NCI-H1694 treated with DMSO at 0.1 percent for 48 hours (cell line): Measurements from ENCODE around the gene COL9A3.
A peak's percentile ranks its signal among the peaks of the same experiment; 100 is the strongest.

Source experiments
- DNase-seq: peaks from one replicate; lab custom pipeline; 2025; lab: John Stamatoyannopoulos, UW

COL9A3 gene

GRCh38 chr20:62823688-62824475 is 7.0 kb downstream of the COL9A3 start:
- DNase-seq, result no peak

GRCh38 chr20:62824476-62825332 is 7.9 kb downstream of the COL9A3 start:
- DNase-seq, result peak; percentile 34

GRCh38 chr20:62825333-62825985 is 8.6 kb downstream of the COL9A3 start:
- no peak for DNase-seq

DNA sequence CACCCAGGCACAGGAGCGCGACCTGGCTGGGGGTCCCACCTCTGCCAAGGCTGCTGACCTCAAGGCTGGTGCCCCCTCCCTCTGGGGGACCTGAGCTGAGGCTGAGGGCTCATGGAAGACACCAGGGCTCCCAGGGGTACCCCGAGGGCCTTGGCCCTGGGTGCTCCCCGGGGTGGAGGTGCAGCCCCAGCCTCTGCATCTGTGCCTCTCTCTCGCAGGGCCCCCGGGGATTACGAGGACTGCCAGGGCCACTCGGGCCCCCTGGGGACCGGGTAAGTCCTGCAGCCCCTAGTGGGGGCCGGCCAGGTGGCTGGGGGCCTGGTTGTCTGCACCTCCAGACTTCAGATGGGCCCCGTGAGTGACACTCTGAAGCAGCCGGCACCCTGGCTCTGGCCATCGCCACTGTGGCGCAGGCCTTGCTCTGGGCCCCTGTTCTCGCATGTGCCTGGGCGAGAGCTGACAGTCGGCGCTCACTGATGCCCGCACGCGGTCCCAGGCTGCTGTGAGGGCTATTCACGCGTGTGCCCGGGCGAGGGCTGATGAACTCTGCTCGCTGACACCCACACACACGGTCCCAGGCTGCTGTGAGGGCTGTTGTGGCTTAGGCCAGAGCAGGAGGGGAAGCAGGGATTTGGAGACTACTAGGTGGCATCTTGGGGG is 9.3 kb downstream of the COL9A3 start:
- no peak for DNase-seq

- no peak for DNase-seq
Measured at GRCh38 chr20:62826646-62827310, 9.9 kb downstream of the COL9A3 start.

DNA sequence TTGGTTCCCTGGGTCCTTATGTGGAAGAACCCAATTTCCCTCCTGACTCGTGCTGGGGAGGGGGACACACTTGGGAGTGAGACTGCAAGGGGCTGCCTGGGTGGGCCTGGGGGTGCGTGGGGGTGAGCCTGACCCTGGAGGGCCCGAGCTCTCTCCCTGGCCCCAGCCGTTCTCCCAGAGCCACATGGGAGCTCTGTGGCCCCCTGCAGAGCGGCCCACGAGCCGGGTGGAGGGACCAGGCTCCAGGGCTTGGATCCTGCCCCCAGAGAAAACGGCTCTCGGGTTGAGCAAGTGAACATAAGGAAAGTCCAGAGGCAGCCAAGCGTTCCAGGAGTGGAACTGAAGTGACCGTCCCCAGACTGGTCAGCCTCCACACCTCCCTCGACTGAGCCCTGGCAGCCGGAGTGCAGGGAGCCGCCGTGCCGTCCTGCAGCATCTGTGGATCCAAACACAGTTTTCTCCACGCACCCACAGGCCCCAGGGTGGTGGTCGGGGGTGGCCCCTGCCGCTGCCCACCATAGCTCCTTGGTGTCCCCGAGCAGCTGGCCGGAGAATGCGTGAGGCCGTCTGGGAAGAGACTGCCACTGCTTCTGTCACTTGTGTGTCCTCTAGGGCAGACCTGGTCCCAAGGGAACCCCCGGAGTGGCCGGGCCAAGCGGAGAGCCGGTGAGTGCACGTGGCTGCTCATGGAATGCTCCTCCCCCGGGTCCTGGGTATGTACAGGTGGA is 10.6 kb downstream of the COL9A3 start:
- no peak for DNase-seq

DNA sequence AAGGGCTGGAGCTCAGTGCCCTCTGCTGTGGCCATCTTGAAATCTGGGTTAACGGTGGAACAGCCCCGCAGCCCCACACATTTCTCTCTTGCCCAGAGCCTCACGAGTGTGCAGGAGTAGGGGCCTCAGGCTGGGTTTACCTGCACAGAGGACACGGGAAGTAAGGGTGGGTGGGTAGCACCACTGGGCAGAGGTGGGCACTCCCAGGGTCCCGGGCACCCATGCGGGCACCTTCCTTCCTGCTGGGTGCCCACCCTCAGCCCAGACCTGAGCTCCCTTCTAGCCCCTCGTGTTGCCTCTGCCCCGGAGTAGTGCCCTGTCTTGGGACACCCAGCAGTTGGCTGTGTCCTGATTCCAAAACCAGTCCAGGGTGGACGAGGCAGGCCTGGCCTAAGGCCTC is 11.2 kb downstream of the COL9A3 start:
- no peak for DNase-seq

DNA sequence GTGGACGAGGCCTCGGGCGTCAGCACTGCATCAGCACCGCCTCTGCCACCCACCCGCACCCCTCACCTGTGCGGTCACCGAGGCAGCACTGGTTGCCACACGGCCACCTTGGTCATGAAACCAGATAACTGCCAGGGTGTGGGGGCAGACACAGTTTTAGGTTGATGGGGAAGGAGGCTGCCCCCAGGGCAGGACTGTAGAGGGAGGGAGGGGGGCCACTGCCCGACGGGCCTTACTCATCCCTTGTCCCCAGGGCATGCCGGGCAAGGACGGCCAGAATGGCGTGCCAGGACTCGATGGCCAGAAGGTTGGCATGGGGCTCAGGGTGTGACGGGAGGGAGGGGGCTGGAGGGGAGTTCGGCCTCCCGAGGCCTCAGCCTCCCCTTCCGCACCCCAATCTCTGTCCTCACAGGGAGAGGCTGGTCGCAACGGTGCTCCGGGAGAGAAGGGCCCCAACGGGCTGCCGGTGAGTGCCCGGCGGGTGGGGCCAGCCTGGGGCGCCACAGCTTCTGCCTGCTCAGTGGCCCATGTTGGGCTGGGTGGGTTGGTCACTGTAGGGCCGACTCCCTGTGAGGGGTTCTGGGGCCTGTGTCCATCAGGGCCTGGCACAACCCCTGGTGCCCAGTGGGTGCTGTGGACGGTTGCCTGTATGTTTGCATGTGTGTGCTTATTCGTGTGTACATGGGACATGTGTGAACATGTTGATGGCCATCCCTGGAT is 11.8 kb downstream of the COL9A3 start:
- no peak for DNase-seq

DNA sequence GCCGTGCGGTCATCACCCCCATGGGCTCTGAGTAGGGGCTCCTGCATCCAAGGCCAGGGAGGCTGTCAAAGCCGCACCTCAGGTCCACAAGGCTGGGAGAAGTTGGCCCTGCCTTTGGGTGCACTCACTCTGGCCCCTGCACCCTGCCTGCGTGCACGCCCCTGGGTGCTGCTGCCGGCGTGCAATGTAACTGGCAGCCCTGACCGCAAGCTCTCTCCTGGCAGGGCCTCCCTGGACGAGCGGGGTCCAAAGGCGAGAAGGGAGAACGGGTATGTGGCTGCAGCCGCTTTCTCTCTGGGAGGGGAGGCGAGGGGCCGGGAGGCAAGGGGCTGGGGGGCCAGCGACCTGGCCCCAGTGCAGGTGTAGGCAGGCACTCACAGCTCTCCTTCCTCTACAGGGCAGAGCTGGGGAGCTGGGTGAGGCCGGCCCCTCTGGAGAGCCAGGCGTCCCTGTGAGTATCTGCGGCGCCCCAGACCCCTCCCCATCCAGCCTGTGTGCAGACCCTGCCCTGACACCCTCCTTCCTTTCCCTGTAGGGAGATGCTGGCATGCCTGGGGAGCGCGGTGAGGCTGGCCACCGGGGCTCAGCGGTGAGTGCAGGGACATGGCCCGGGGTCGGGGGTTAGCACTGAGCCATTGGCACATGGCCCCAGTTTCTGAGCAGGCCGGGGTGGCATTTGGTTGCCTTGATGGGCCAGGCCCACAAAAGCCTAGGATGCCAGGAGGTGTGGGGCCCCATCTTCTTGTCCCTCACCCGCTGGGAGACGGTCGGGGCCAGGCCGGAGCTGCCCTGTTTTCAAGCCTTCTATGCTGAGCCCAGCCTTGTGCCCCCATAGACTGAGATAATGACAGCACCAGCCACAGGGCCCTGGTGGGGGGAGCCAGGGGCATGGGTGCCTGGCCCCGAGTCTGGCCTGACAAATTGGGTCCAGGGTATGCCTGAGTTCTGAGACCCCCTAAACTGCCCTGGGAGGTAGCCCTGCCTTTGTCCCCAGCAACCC is 12.7 kb downstream of the COL9A3 start:
- no peak for DNase-seq

GRCh38 chr20:62830251-62830650 is 13.4 kb downstream of the COL9A3 start:
- no peak for DNase-seq

DNA sequence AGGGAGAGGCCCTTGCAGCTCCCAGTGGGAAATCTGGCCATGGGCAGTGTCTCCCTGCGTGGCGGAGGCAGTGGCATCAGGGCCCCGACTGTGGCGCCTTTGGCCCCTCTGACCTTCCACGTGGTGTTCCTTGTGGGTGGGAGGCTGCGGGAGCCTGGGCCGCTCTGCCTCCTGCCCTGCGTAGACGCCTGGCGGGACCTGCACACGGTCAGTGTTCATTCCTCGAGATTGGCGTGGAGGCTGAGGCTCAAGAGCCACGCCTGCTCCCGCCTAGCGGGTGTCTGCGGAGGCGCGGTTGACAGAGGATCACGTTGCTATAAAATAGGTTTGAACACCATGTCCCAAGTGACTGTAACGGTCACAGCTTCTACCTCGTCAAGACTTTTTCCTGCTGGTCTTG is 14.0 kb downstream of the COL9A3 start:
- no peak for DNase-seq

- no peak for DNase-seq
Measured at GRCh38 chr20:62831361-62831788, 14.5 kb downstream of the COL9A3 start.

- no peak for DNase-seq
Measured at GRCh38 chr20:62831854-62832211, 15.0 kb downstream of the COL9A3 start.

DNA sequence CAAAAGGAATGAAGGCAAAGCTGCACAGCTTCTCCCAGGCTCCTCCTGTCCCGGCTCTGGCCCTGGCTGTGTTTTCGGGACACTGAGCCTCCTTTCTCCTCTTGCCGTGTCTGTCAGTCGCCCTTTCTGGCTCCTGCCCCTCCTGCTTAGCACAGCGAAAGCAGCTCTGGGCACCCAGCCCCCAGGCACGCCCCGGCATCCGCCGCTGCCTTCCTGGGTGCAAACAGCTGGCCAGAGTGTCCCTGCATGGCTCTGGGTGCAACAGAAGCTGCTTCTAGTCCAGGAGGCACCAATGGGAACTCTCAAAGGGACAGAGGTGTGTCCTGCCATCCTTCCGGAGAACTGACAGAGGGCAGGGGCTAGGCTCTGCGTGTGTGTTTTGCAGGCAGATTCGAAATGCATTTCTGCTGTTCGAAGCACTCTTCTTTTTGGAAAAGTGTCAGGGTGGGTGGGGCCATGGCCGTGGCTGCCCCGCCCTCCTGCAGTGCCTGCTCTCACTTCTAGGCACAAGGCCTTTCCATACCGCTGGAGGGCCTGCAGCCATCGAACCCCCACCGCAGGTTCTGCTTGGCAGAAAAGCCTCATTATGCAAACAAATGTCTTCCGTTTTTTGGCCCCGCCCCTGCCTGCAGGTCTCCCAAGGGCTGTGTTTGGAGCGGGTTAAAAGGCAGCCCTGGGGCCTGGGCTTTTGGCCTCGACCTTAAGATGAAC is 15.5 kb downstream of the COL9A3 start:
- peak; percentile 91 for DNase-seq

GRCh38 chr20:62832951-62833391 is 16.1 kb downstream of the COL9A3 start:
- DNase-seq, result no peak

DNA sequence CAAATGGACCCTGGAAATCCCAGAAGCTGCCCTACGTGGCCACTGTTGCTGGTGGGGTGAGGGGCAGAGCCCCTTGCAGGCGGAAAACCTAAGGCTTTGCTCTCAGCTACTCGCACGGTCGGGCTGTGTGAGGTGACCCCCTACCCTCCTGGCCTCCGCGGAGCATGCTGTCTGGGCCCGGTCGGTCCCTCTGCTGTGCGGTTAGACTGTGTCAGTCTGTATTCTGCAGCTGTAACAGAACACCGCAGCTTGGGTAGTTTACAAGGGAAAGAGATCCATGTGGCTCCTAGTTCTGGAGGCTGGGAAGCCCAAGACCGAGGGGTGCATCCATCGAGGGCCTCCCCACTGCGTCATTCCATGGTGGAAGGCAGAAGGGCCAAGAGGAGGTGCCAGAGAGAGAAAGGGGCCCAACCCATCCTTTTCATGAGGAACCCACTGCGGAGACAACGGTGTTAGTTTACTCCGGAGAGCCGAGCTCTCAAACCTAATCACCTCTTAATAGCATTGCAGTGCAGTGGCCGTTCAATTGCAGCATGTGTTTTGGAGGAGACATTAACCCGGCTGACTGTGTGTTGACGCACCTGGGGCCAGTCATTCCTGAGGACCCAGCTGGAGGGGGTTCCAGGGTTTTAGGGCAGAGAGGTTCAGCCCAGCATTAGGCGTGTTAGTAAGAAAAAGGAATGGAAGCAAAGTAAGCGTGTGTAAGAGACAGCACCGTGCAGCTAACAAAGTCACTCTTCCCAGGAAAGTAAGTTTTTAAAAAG is 18.3 kb downstream of the COL9A3 start:
- DNase-seq, result no peak
